GM18505 (cell line): ENCODE results near the gene TMOD4.
A peak's percentile ranks its signal among the peaks of the same experiment; 100 is the strongest.

Source experiments
- ATAC-seq: cut with Tn5 transposase; IDR thresholded peaks from one replicate; pipeline ENCODE4 v1.9.1; 2021; ENCODE audit not compliant: unreplicated experiment
- POLR2A ChIP-seq: IDR thresholded peaks from 4 replicates; pipeline ENCODE4 v1.6.1; 2011; ENCODE audit warnings: borderline replicate concordance; ENCODE audit not compliant: insufficient read depth, insufficient read length; ENCODE audit errors: extremely low read depth

The TMOD4 gene

GRCh38 chr1:151143986-151144385 is 31.8 kb downstream of the TMOD4 start:
- no peak for ATAC-seq
- TF ChIP-seq POLR2A: no peak

DNA sequence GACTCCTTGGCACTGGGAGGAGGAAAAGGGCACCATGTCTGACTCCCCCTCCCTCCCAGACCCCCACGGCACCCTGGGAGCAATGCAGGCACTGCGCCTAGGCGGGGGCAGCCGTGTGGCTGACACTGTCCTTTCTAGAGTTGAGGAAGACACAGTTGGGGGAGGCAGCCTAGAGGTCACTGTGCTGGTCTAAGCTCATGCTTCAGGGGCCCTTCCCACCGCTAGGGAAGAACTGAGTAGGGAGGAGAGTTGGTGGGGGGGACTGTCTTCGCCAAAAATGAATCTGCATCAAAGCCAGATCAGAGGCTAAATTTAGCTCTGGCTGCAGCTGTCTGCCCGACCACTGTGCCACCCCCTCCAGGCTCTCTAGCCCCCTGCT is 32.7 kb downstream of the TMOD4 start:
- no peak for ATAC-seq
- no peak for TF ChIP-seq POLR2A

DNA sequence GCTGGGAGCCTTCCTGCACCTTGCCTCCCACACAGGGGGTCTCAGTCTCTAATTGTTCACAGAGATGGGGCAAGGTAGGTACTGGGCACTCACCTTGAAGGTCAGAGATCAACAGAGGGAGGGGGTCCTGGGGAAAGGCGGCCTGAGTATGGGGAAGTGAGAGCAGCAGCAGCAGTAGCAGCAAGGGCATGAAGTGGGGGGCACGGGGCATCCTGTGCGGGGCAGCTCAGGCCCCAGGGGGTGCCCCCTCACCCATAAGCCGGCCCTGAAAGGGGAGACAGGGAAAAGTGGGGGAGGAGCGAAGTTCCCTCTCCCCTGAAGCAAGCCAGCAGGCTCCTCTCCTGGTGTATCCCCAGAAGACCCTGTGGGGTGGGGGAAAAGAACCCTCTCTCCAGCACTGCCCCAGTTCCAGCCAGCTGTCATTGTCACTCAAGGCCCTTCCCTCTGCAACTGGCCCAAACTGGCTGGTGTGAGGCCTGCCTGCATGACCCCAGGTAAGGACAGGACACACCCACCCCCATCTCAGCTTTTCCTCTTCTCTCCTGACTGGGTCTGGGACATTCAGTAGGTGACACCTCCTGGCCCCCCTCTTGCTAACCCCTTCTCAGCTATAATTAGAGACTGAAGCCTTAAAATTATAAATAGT is 33.2 kb downstream of the TMOD4 start:
- ATAC-seq: no peak
- no peak for TF ChIP-seq POLR2A

DNA sequence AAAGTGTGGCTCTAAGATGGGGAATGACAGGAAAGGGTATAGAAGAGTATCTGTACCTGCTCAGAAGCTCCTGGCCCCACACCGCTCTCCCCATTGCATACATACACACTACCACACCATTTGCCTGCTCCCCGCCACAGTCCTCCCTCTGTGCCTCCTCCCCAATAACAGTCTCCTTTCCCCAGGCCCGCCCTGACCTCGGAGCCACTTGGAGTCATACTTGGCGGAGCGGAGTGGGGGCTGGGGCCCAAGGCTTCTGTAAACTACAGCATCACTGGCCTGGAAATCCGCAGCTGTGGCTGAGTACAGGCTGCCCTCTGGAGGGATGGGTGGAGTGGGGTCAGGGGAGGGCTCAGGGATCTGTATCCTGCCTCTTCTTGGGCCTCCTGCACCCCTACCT is 38.0 kb downstream of the TMOD4 start:
- ATAC-seq: no peak

DNA sequence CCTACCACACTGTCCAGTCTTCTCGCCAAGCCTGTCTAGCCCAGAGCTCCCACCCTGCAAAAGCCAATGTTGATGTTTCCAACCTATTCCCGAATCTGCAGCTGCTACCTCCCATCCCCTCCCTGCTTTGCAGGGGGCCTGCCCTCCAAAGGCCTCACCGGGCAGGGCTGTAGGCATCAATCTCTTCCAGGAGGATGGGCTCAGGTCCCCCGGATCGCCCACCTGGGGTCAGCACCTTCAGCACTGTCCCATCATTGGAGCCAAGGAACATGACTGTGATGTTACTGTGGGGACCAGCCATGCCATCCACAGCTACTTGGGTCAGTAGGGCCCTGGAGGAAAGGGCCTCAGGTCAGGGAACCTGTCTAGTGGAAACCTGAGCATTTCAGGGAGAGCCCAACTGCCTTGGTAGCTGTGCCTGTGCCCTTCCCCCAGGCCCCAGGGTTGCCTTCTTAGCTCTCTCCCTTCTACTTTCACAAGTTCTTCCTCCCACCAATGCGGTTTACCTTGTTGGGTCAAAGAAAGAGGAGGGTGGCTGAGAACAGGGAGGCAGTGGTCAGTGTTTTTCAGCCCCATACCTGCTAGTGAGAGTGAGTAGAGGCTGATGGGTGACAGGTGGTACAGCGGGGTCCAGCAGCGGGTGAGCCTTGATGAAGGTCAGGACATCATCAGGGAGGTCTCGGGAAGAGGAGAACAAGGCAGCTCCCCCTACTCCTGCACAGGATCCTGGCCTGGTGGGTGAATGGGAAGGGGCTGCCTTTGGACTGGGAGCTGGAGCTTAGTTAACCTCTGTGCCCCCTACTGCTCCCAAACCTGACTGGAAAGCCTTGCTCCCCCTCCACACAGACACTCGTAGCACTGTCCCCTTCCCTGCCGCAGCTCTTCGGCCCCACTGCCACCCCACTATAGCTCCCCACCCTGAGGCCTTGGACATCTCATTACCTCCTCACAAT is 40.1 kb downstream of the TMOD4 start:
- no peak for ATAC-seq
- TF ChIP-seq POLR2A: no peak

More for the DNA sequence above, 38.0 kb downstream of the TMOD4 start:
- no peak for TF ChIP-seq POLR2A

GRCh38 chr1:151134991-151135390 is 40.8 kb downstream of the TMOD4 start:
- no peak for TF ChIP-seq POLR2A
- ATAC-seq: no peak

- ATAC-seq: no peak
Observed at GRCh38 chr1:151134396-151134795, 41.4 kb downstream of the TMOD4 start.

DNA sequence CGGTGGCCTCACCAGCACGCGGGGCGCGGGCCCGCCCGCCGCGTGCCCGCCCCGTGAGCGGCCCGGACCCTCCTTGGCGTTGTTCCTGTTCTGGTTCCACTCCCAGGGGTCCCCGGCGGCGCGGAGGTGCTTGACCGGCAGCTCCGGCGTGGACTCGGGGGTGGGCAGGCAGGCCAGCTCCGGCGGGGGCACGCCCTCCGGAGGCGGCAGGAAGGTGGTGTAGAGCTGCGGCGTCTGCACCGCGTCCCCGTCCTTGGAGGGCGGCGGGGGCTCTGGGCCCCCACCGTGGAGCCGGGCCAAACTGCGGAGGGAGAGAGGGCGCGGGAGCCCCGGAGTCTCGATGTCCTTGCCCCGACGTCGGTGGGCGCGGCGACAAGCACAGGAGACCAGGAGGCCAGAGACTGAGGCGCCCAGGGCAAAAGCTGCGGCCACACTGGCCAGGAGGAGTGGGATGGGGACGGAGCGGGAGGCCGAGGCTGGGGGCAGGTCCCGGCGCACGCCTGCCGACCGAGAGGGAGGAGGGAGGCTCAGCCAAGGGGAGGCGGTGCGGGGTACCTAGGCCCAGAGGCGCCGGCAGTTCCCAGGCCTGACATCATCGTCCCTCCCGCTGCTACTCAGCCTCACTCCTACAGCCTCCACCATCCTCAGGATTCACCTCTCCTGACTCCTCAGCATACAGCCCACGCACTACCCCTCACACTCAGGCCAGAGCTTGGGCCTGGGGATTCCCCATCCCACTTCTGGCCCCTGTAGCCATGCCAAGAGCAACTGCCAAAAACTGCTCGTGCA is 42.6 kb downstream of the TMOD4 start:
- TF ChIP-seq POLR2A: no peak
- ATAC-seq: no peak

More at GRCh38 chr1:151134396-151134795, 41.4 kb downstream of the TMOD4 start:
- TF ChIP-seq POLR2A: no peak

- no peak for ATAC-seq
- TF ChIP-seq POLR2A: no peak
Observed at GRCh38 chr1:151132335-151133017, 43.3 kb downstream of the TMOD4 start.

- no peak for TF ChIP-seq POLR2A
- ATAC-seq: no peak
Observed at GRCh38 chr1:151131701-151132334, 44.0 kb downstream of the TMOD4 start.

GRCh38 chr1:151130987-151131586 is 44.7 kb downstream of the TMOD4 start:
- peak; percentile 27 for TF ChIP-seq POLR2A
- ATAC-seq: peak; percentile 74

GRCh38 chr1:151128800-151129199 is 47.0 kb downstream of the TMOD4 start:
- no peak for TF ChIP-seq POLR2A
- no peak for ATAC-seq
